Natural killer cell (primary cell): ENCODE data around the gene CBFA2T3. TPM values are rescaled to one million over a fixed set of nuclear protein-coding genes. Genes with fewer than 3 reads are reported as not detected.

ENCODE experiments used
- ATAC-seq, 3 donors: fragments of 150-1000 bp in 2 of 3; fragments of 200-7000 bp in 1 of 3; cut with Tn5 transposase; 1 replicate in 1 of 3; 2 replicates in 2 of 3; pipeline ENCODE4 v1.10.0; 2021; ENCODE audit warnings: mild to moderate bottlenecking in 2 of 3, moderate library complexity in 2 of 3
- DNase-seq, 2 donors: peaks; one replicate each; pipeline versions ENCODE4 v3.0.0 to v3.0.0-alpha.2; 2013 to 2021; ENCODE audit warnings: mixed read lengths in 1 of 2
- H3K27ac ChIP-seq: one replicate; pipeline ENCODE4 v1.5.1; 2013; ENCODE audit warnings: mild to moderate bottlenecking, low read length
- H3K27me3 ChIP-seq: one replicate; pipeline ENCODE4 v1.6.1; 2013; ENCODE audit warnings: low read length; ENCODE audit not compliant: control insufficient read depth, insufficient read depth
- H3K36me3 ChIP-seq: one replicate; pipeline ENCODE4 v1.6.1; 2013; ENCODE audit warnings: low read length; ENCODE audit not compliant: control insufficient read depth, insufficient read depth
- H3K4me1 ChIP-seq: one replicate; pipeline ENCODE4 v1.6.1; 2013; ENCODE audit warnings: low read length; ENCODE audit not compliant: control insufficient read depth, insufficient read depth
- H3K4me3 ChIP-seq: one replicate; pipeline ENCODE4 v1.5.1; 2013; ENCODE audit warnings: low read length
- H3K9me3 ChIP-seq: one replicate; pipeline ENCODE4 v1.6.1; 2013; ENCODE audit warnings: low read length; ENCODE audit not compliant: control insufficient read depth, insufficient read depth
- H3K27ac Mint-ChIP-seq, 2 donors: one replicate each; pipeline ENCODE4 v1.8.0; 2022; ENCODE audit warnings: mild to moderate bottlenecking in 2 of 2, mixed read lengths in 2 of 2, moderate library complexity in 1 of 2
- H3K27me3 Mint-ChIP-seq, 2 donors: one replicate each; pipeline ENCODE4 v1.8.0; 2022; ENCODE audit warnings: low read depth in 2 of 2, mixed read lengths in 2 of 2
- H3K36me3 Mint-ChIP-seq: one replicate; pipeline ENCODE4 v1.8.0; 2022; ENCODE audit warnings: mixed read lengths
- H3K4me1 Mint-ChIP-seq, 2 donors: one replicate each; pipeline ENCODE4 v1.8.0; 2022; ENCODE audit warnings: mixed read lengths in 2 of 2
- H3K4me3 Mint-ChIP-seq: one replicate; pipeline ENCODE4 v1.8.0; 2022; ENCODE audit warnings: mild to moderate bottlenecking, moderate library complexity, mixed read lengths
- H3K9me3 Mint-ChIP-seq, 2 donors: one replicate each; pipeline ENCODE4 v1.8.0; 2022; ENCODE audit warnings: mixed read lengths in 2 of 2
- CTCF ChIP-seq: fragments of 200-600 bp; IDR thresholded peaks from one replicate; pipeline ENCODE4 v1.8.0; 2022; ENCODE audit warnings: antibody characterized with exemption
- WGBS: methylation state at CpG from one replicate; pipeline ENCODE4 v1.1.7; 2013; ENCODE audit warnings: missing lambda C conversion rate; ENCODE audit not compliant: insufficient coverage; 5-methylcytosine and 5-hydroxymethylcytosine counted together
- intact Hi-C: fragments of 100-400 bp; cut with micrococcal nuclease; formaldehyde crosslinking; loops from one replicate; pipeline ENCODE4 v1.14.2; 2022
- total RNA-seq, 4 donors: library from RNA; stranded (reverse); fragments of 120-200 nt in 1 of 4; gene quantifications; one replicate each; pipeline versions ENCODE4 v1.2.3 to v1.2.4, GENCODE V29; 2013 to 2022

The CBFA2T3 gene
- total RNA-seq, 3 donors from 2014 or later (not counting 1 experiment from before 2014, with no cell fraction given), result 2.5 to 7.8 (median 4.2) TPM

GRCh38 chr16:89024546-89025060 is 47.6 kb upstream of the CBFA2T3 start:
- no peak for DNase-seq
- Mint-ChIP-seq H3K36me3 (peaks cover 16% of the 10 kb centered on the region), H3K27ac (peak overlapping the region; percentile 20 to 82), H3K4me1 (peaks cover 20 to 21% of the 10 kb centered on the region in 2 donors), H3K4me3 (no peak overlapping the region), H3K9me3 (peaks cover 3 to 8% of the 10 kb centered on the region in 2 donors), H3K27me3 (peaks cover 0 to 4% of the 10 kb centered on the region in 2 donors)
- intact Hi-C loops, result no loop called here
- Histone ChIP-seq H3K27ac (no peak overlapping the region), H3K27me3 (no peaks in the 10 kb centered on the region), H3K36me3 (no peaks in the 10 kb centered on the region), H3K9me3 (peaks cover 8% of the 10 kb centered on the region), H3K4me3 (no peak overlapping the region), H3K4me1 (peaks cover 15% of the 10 kb centered on the region)
- WGBS, result 97% methylated on average over 11 of the region's 11 CpGs
- ATAC-seq, result no peak
- TF ChIP-seq CTCF, result no peak

- Mint-ChIP-seq H3K4me1 (peaks cover 20 to 21% of the 10 kb centered on the region in 2 donors), H3K9me3 (peaks cover 3 to 8% of the 10 kb centered on the region in 2 donors), H3K27me3 (peaks cover 0 to 4% of the 10 kb centered on the region in 2 donors), H3K27ac (no peak overlapping the region), H3K36me3 (peaks cover 16% of the 10 kb centered on the region), H3K4me3 (no peak overlapping the region)
- peaks cover 15% of the 10 kb centered on the region for H3K4me1 ChIP-seq
- DNase-seq (no peak), ATAC-seq (no peak)
- intact Hi-C loops, result no loop called here
- 93% methylated on average over 23 of the region's 23 CpGs for WGBS
- H3K27ac ChIP-seq, result no peak overlapping the region
- no peak overlapping the region for H3K4me3 ChIP-seq
- H3K27me3 ChIP-seq, result no peaks in the 10 kb centered on the region
- peaks cover 8% of the 10 kb centered on the region for H3K9me3 ChIP-seq
- TF ChIP-seq CTCF, result no peak
- H3K36me3 ChIP-seq, result no peaks in the 10 kb centered on the region
These were observed 46.9 kb upstream of the CBFA2T3 start for GRCh38 chr16:89023621-89024511.

- Histone ChIP-seq H3K9me3 (peaks cover 8% of the 10 kb centered on the region), H3K27me3 (no peaks in the 10 kb centered on the region), H3K27ac (no peak overlapping the region), H3K4me1 (peaks cover 15% of the 10 kb centered on the region), H3K36me3 (no peaks in the 10 kb centered on the region), H3K4me3 (no peak overlapping the region)
- Mint-ChIP-seq H3K9me3 (peaks cover 3 to 8% of the 10 kb centered on the region in 2 donors), H3K4me1 (peaks cover 20 to 21% of the 10 kb centered on the region in 2 donors), H3K4me3 (no peak overlapping the region), H3K27ac (no peak overlapping the region), H3K27me3 (peaks cover 0 to 4% of the 10 kb centered on the region in 2 donors), H3K36me3 (peaks cover 16% of the 10 kb centered on the region)
- no peak for TF ChIP-seq CTCF
- intact Hi-C loops, result no loop called here
- ATAC-seq, result no peak
- no peak for DNase-seq
- 94% methylated on average over 10 of the region's 10 CpGs for WGBS
These were observed 46.1 kb upstream of the CBFA2T3 start for GRCh38 chr16:89023151-89023551.
